Activated T-helper 9 cell treated with anti-CD3 and anti-CD28 coated beads, Interleukin-2, amount 50 U/mL, for 16 hours (primary cell): ENCODE measurements around the gene CDH4.

Experiments
- DNase-seq: peaks from one replicate; pipeline ENCODE4 v3.0.0-alpha.2; 2020; ENCODE audit warnings: low read depth

CDH4 gene

DNA sequence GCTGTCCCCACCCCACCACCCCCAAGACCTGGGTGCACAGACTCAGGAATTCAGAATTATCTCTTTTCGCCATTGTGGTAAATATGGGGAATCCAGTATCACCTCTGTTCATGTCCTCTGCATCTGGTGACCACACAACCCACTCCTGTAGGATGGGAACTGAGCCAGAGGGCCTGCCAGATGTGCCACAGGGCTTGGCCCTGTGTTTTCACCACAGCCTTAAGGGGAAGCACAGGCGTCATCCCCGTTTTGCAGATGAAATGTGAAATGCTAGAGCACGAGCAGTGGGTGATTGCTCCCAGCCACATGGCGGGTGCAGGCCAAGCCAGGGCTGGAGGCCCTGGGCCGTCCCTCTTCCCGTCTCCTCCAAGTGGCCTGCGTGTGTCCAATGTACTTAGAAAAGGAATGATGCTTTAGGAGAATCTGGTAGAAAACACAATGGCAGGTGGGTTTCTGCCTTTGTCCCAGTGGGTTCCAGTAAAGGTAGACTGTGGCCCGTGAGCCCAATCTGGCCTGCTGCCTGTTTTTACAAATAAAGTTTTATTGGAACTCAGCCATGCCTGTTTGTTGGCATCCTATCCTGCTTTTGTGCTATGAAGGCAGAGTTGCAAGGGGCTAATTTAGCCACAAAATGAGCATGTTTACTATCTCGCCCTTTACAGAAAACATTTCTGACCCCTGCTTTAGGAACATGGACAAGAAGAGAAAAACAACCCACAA is 309.2 kb downstream of the CDH4 start:
- DNase-seq, result no peak

GRCh38 chr20:61562491-61562890 is 310.4 kb downstream of the CDH4 start:
- DNase-seq, result no peak

GRCh38 chr20:61562897-61563504 is 310.9 kb downstream of the CDH4 start:
- no peak for DNase-seq

- no peak for DNase-seq
Observed at GRCh38 chr20:61564628-61565027, 312.6 kb downstream of the CDH4 start.

GRCh38 chr20:61565791-61566190 is 313.7 kb downstream of the CDH4 start:
- DNase-seq, result no peak

DNA sequence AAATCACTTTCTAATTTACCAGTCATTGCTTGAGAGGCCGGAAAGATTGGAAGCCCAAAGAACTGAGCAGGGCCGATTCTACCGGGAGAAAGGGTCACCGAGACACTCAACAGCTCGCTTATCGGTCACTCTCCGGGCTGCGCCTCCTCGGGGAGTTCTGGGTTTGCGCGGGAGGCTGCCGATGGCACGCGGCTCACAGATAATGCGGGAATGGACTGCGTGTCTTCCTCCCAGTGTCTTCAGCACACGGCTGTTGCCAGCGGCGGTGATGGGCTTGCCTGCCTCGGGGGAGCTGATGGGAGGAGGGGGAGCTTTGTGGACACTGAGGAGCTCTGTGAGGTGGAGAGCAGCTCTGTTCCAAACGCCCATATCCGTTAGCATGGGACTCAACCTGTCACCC is 314.6 kb downstream of the CDH4 start:
- no peak for DNase-seq

DNA sequence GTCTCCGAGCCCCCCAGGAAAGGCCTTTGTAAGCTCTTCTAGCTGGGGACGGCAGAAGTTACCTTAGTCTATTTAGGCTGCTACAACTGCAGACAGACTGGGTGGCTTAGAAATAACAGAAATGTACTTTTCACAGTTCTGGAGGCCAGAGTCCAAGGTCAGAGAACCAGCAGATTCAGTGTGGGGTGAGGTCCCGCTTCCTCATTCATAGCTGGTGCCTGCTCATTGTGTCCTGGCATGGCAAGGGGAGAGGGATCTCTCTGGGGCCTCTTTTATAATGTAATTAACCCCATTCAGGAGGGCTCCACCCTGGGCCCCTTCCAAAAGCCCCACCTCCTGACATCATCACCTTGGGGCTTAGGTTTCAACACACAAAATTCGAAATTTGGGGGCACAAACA is 315.1 kb downstream of the CDH4 start:
- DNase-seq, result no peak

DNA sequence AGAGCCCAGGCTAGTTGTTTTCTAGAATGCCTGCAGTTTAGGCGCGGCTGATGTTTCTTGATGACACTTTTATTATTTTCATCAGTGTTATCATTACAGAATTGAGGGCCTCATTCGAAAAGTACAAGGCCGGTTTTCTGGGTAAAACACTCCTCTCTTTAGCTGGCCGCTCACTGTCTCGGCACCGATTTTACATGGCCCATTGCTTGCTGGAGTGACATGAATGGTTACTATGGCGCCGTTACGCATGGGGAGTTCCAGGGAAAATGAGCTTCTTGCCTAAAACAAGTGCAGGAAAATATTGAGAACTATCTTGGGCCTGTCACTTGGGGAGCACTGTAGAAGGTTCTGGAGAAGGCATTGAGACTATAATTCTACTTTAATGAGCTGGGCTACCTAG is 317.8 kb downstream of the CDH4 start:
- DNase-seq, result no peak

GRCh38 chr20:61570646-61571195 is 318.7 kb downstream of the CDH4 start:
- DNase-seq, result no peak

DNA sequence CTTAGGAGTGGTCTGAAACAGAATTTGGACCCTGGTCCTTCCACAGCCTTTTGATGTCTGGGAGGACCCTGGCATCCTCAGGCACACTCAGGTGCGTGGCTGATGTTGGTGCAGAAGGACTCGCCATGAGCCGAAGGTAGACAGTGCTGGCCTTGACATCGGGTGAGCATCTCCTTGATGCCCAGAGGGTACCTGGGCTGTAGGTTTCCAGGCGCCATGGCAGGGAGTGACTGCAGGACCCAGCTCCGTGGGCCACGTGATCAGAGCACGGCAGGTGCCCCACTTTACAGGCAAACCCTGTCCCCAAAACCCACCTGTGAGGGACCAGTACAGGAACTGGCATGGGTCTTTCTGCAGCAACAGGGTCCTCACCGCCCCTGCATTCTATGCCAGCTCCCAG is 319.2 kb downstream of the CDH4 start:
- DNase-seq, result no peak

DNA sequence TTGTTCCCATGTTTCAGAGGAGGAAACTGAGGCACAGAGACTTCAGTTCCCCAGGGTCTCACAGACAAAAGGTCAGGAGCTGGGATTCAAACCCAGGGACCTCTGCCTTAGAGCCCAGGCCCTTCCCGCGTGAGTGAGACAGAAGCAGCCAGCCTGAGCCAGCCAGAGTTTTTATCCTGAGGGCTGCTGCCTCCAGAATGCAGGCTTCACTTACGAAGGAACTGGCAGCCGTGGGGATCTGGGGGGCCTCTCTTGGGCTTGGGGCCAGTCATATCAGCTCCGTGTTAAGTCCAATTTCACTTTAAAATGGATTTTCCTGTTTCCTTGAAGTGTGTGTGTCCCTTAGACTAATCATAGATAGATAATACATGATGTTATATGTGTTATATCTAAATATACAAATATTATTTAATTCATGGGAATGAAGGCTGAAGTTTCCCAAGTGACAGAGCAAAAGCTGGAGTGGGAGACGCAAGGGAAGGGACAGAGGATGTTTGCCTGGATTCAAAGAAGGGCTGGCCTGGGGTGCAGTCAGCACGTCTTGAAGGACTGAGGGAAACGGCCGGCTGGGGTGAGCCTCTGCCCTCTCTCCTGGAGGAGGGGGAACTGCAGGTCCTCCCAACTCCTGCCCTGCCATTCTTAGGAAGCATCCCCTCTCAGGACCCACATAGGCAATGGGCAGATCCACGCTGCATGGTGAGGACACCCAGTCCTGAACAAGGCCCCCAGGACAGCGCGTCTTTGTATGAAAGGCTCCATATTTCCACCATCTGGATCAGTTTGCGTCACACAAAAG is 320.1 kb downstream of the CDH4 start:
- DNase-seq, result no peak

- DNase-seq, result no peak
Observed at GRCh38 chr20:61572789-61573188, 320.7 kb downstream of the CDH4 start.

- no peak for DNase-seq
Observed at GRCh38 chr20:61573415-61574305, 321.6 kb downstream of the CDH4 start.

DNA sequence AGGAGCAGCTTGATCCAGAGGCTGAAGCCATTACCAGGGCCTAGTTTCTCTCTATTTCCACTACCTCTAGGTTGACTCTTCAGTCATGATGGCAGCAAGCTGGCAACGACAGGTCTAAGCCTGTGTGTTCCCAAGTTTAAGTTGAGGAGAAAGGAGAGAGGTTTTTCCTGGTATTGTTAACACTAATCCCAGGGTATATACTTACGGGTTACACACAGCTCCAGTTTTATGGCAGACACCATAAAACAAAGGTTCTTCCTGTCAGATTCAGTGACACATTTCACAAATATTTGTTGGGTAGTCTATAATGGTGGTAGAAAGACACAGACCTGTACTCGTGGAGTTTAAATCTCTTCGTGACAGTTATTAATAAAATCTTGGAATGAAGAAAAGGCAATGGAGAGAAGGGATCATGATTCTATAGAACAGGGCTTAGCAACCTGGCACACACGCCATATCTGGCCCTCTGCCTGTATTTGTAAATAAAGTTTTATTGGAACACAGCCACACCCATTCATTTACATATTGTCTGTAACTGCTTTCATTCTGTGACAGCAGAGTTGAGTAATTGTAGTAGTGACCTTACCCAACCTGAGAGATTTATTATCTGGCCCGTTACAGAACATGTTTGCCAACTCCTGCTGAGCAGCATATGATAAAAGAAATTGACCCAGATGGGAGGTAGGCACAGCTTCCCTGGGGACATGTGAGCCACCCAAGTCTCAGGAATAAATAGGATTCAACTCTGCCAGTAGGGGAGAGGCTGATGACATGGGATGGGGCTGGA is 323.3 kb downstream of the CDH4 start:
- no peak for DNase-seq

DNA sequence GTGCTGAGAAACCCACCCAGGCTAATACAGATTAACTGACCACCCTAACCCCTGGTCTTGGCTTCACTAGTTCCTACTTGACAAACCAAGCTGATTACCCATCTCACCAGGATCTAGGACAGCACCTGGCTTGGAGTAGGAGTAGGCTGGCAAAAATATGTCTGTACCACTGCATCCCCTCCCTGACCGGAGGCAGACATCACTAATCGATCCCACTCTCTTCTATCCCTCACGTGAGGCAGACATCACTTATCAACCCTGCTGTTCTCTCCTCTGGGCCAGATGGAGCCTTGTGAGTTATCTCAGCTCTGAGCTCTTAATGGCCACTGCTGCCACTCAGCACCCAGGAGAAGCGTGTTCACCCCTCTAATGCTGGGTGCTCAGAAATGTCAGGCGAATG is 324.3 kb downstream of the CDH4 start:
- DNase-seq, result no peak

GRCh38 chr20:61577065-61577464 is 325.0 kb downstream of the CDH4 start:
- DNase-seq, result no peak

GRCh38 chr20:61579908-61580307 is 327.8 kb downstream of the CDH4 start:
- no peak for DNase-seq

- no peak for DNase-seq
Observed at GRCh38 chr20:61580958-61581824, 329.1 kb downstream of the CDH4 start.

- DNase-seq, result no peak
Observed at GRCh38 chr20:61581825-61582188, 329.7 kb downstream of the CDH4 start.
